ENCODE results near the gene ZNF398. TPM values are rescaled to one million over a fixed set of nuclear protein-coding genes. Genes with fewer than 3 reads are reported as not detected.

The ZNF398 gene
- total RNA-seq, 4 donors from 2014 or later, result 20.1 to 29.1 (median 26.2) TPM

- Histone ChIP-seq H3K9me3 (no peaks in the 10 kb centered on the region), H3K27me3 (no peaks in the 10 kb centered on the region), H3K4me1 (no peaks in the 10 kb centered on the region), H3K36me3 (peaks cover 4 to 86% (median 6%) of the 10 kb centered on the region in 3 donors), H3K4me3 (no peak overlapping the region), H3K27ac (no peak overlapping the region)
- WGBS, 2 donors, result 91 to 92% methylated on average over 2 of the region's 2 CpGs
- no peak for DNase-seq (ENCODE audit: low spot score in 2 of 2)
- TF ChIP-seq EP300 (IDR thresholded peaks at IDR 0.05), result no peak
- TF ChIP-seq CTCF (IDR thresholded peaks at IDR 0.05), result no peak
- no peak for TF ChIP-seq POLR2A (IDR thresholded peaks at IDR 0.05)
Observed at GRCh38 chr7:149175150-149175549, 27.9 kb downstream of the ZNF398 start.

- H3K4me3 ChIP-seq, result no peak overlapping the region
- no peak for TF ChIP-seq POLR2A (IDR thresholded peaks at IDR 0.05)
- no peak for TF ChIP-seq EP300 (IDR thresholded peaks at IDR 0.05)
- TF ChIP-seq CTCF (IDR thresholded peaks at IDR 0.05), result no peak
- H3K27me3 ChIP-seq, result no peaks in the 10 kb centered on the region
- H3K4me1 ChIP-seq, result no peaks in the 10 kb centered on the region
- DNase-seq (ENCODE audit: low spot score in 2 of 2), result no peak
- WGBS, 2 donors, result 96 to 97% methylated on average over 18 to 19 of the region's 19 CpGs
- no peak overlapping the region for H3K27ac ChIP-seq
- peaks cover 4 to 74% (median 6%) of the 10 kb centered on the region in 3 donors for H3K36me3 ChIP-seq
- H3K9me3 ChIP-seq, result no peaks in the 10 kb centered on the region
Observed at GRCh38 chr7:149179241-149179640, 32.0 kb downstream of the ZNF398 start.

GRCh38 chr7:149180722-149181449, 33.6 kb downstream of the ZNF398 start:
- no peak overlapping the region for H3K27ac ChIP-seq
- no peak for DNase-seq (ENCODE audit: low spot score in 2 of 2)
- H3K4me3 ChIP-seq, result no peak overlapping the region
- H3K27me3 ChIP-seq, result no peaks in the 10 kb centered on the region
- H3K36me3 ChIP-seq, result peaks cover 4 to 62% (median 6%) of the 10 kb centered on the region in 3 donors
- TF ChIP-seq EP300 (IDR thresholded peaks at IDR 0.05), result no peak
- no peak for TF ChIP-seq CTCF (IDR thresholded peaks at IDR 0.05)
- TF ChIP-seq POLR2A (IDR thresholded peaks at IDR 0.05), result no peak
- no peaks in the 10 kb centered on the region for H3K9me3 ChIP-seq
- no peaks in the 10 kb centered on the region for H3K4me1 ChIP-seq

GRCh38 chr7:149181450-149181790, 34.2 kb downstream of the ZNF398 start:
- Histone ChIP-seq H3K27ac (no peak overlapping the region), H3K9me3 (no peaks in the 10 kb centered on the region), H3K4me3 (no peak overlapping the region), H3K27me3 (no peaks in the 10 kb centered on the region), H3K4me1 (no peaks in the 10 kb centered on the region), H3K36me3 (peaks cover 4 to 57% (median 4%) of the 10 kb centered on the region in 3 donors)
- TF ChIP-seq EP300 (IDR thresholded peaks at IDR 0.05) (no peak), POLR2A (IDR thresholded peaks at IDR 0.05) (no peak), CTCF (IDR thresholded peaks at IDR 0.05) (no peak)
- DNase-seq (ENCODE audit: low spot score in 2 of 2), result no peak

- Histone ChIP-seq H3K4me3 (no peak overlapping the region), H3K27me3 (no peaks in the 10 kb centered on the region), H3K9me3 (no peaks in the 10 kb centered on the region), H3K36me3 (peaks cover 0 to 28% (median 1%) of the 10 kb centered on the region in 3 donors), H3K27ac (no peak overlapping the region), H3K4me1 (peaks cover 0 to 8% (median 0%) of the 10 kb centered on the region in 4 donors)
- WGBS, 2 donors, result 92 to 94% methylated on average over 6 of the region's 6 CpGs
- no peak for TF ChIP-seq POLR2A (IDR thresholded peaks at IDR 0.05)
- no peak for TF ChIP-seq EP300 (IDR thresholded peaks at IDR 0.05)
- no peak for TF ChIP-seq CTCF (IDR thresholded peaks at IDR 0.05)
- DNase-seq (ENCODE audit: low spot score in 2 of 2), result no peak
Observed at GRCh38 chr7:149184274-149184673, 37.0 kb downstream of the ZNF398 start.
